ENCODE measurements around the gene EML4.
"Not testable (repeated sequence)": the region's sequence is repeated elsewhere in the genome, so short reads cannot be mapped to it uniquely, and the experiment has no call there.

Gene EML4

GRCh38 chr2:42331569-42332284, 162.6 kb downstream of the EML4 start:
- DNase-seq (ENCODE audit: low spot score), result no peak

- DNase-seq (ENCODE audit: low spot score), result no peak
These were observed 163.4 kb downstream of the EML4 start for GRCh38 chr2:42332575-42332974.

GRCh38 chr2:42333579-42333978, 164.4 kb downstream of the EML4 start:
- DNase-seq (ENCODE audit: low spot score), result no peak

- no peak for DNase-seq (ENCODE audit: low spot score)
These were observed 165.1 kb downstream of the EML4 start for GRCh38 chr2:42334220-42334619.

GRCh38 chr2:42334865-42335264, 165.7 kb downstream of the EML4 start:
- not testable (repeated sequence) for DNase-seq (ENCODE audit: low spot score)

- DNase-seq (ENCODE audit: low spot score), result no peak
These were observed 166.5 kb downstream of the EML4 start for GRCh38 chr2:42335514-42336104.

- DNase-seq (ENCODE audit: low spot score), result no peak
These were observed 167.3 kb downstream of the EML4 start for GRCh38 chr2:42336361-42336965.

GRCh38 chr2:42337356-42337820, 168.2 kb downstream of the EML4 start:
- no peak for DNase-seq (ENCODE audit: low spot score)

- DNase-seq (ENCODE audit: low spot score), result no peak
These were observed 168.9 kb downstream of the EML4 start for GRCh38 chr2:42337846-42338566.

GRCh38 chr2:42338567-42339190, 169.5 kb downstream of the EML4 start:
- no peak for DNase-seq (ENCODE audit: low spot score)

- no peak for DNase-seq (ENCODE audit: low spot score)
These were observed 170.2 kb downstream of the EML4 start for GRCh38 chr2:42339191-42339912.

- DNase-seq (ENCODE audit: low spot score), result no peak
These were observed 171.1 kb downstream of the EML4 start for GRCh38 chr2:42340045-42340937.

GRCh38 chr2:42340938-42341636, 171.9 kb downstream of the EML4 start:
- DNase-seq (ENCODE audit: low spot score), result no peak

GRCh38 chr2:42342061-42342794, 173.1 kb downstream of the EML4 start:
- DNase-seq (ENCODE audit: low spot score), result no peak

- DNase-seq (ENCODE audit: low spot score), result no peak
These were observed 173.7 kb downstream of the EML4 start for GRCh38 chr2:42342795-42343241.

- no peak for DNase-seq (ENCODE audit: low spot score)
These were observed 176.8 kb downstream of the EML4 start for GRCh38 chr2:42345986-42346385.

GRCh38 chr2:42346856-42347255, 177.7 kb downstream of the EML4 start:
- DNase-seq (ENCODE audit: low spot score), result not testable (repeated sequence)

- DNase-seq (ENCODE audit: low spot score), result not testable (repeated sequence)
These were observed 178.4 kb downstream of the EML4 start for GRCh38 chr2:42347518-42347917.

Measured in SK-N-DZ (cell line).